GM12864 (cell line): ENCODE data around the gene SENP7.

Source experiments
- DNase-seq: peaks from one replicate; pipeline ENCODE4 v3.0.0-alpha.2; 2011; ENCODE audit warnings: low read depth
- H3K4me3 ChIP-seq: 2 replicates; pipeline ENCODE4 v1.5.1; 2011; ENCODE audit warnings: mild to moderate bottlenecking, low read depth, low read length, control low read depth
- TF ChIP-seq, protein P1 (sequence below): IDR thresholded peaks from 2 replicates; pipeline ENCODE4 v1.5.1; 2011; ENCODE audit warnings: low read depth, mild to moderate bottlenecking, moderate library complexity, low read length, control low read depth, inconsistent platforms; ENCODE audit errors: missing control alignments

The SENP7 gene

GRCh38 chr3:101329016-101329673 is 183.9 kb downstream of the SENP7 start:
- no peak overlapping the region for H3K4me3 ChIP-seq
- TF ChIP-seq, protein P1, sequence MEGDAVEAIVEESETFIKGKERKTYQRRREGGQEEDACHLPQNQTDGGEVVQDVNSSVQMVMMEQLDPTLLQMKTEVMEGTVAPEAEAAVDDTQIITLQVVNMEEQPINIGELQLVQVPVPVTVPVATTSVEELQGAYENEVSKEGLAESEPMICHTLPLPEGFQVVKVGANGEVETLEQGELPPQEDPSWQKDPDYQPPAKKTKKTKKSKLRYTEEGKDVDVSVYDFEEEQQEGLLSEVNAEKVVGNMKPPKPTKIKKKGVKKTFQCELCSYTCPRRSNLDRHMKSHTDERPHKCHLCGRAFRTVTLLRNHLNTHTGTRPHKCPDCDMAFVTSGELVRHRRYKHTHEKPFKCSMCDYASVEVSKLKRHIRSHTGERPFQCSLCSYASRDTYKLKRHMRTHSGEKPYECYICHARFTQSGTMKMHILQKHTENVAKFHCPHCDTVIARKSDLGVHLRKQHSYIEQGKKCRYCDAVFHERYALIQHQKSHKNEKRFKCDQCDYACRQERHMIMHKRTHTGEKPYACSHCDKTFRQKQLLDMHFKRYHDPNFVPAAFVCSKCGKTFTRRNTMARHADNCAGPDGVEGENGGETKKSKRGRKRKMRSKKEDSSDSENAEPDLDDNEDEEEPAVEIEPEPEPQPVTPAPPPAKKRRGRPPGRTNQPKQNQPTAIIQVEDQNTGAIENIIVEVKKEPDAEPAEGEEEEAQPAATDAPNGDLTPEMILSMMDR: no peak
- DNase-seq: no peak

- TF ChIP-seq, protein P1: no peak
- no peak for DNase-seq
- H3K4me3 ChIP-seq: no peak overlapping the region
These were observed 187.4 kb downstream of the SENP7 start for GRCh38 chr3:101325393-101326134.

GRCh38 chr3:101320475-101320874 is 192.5 kb downstream of the SENP7 start, which contains the start of gene IMPG2:
Gene IMPG2 (minus strand): TSS chr3:101320575. CDS start chr3:101320372, 203 bp downstream.
- TF ChIP-seq, protein P1: no peak
- no peak for DNase-seq
- no peak within 1 kb of the TSS for H3K4me3 ChIP-seq

DNA sequence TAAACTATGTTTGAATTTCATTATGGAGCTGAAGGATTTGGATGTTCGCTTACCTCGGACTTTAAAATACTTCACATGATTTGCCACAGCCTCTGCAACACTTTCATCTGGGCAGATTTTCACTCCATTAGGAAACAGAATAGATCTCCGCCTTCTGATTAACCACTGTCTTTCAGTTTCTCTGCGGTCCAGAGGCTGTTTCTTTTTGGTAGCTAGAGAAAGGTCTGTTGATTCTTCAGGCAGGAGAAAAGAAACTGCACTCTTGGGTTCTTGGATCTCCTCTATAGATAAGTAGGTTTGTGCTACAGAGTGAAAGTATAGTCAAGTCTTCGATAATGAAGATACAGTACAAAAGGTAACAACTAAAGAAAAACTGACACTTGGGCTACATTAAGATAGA is 193.5 kb downstream of the SENP7 start:
- no peak for DNase-seq
- H3K4me3 ChIP-seq: no peak overlapping the region
- TF ChIP-seq, protein P1: no peak

DNA sequence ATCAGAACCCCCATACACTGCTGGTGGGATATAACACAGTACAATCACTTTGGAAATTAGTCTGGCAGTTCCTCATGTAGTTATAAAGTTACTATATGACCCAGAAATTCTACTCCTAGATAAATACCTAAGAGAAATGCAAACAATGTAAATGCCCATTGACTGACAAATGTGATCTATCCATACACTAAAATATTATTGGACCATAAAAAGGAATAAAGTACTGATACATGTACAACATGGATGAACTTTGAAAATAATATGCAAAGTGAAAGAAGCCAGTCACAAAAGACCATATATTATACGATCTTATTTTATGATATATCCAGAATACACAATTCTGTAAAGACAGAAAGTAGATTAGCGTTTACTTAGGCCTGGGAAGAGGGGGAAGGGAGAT is 200.5 kb downstream of the SENP7 start:
- H3K4me3 ChIP-seq: no peak overlapping the region
- no peak for DNase-seq
- TF ChIP-seq, protein P1: no peak

DNA sequence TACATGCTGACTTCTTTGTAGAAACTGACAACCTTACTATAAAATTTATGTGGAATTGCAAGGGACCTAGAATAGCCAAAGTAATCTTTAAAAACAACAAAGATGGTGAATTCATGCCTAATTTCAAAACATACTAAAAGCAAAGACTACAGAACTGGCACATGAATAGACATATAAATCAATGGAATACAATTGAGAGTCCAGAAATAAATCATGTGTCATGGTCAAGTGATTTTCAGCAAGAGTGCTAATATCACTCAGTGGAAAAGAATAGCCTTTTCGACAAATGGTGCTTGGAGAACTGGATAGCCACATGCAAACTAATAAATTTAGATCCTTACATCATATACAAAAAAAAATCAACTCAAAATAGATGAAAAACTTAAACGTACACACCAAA is 201.3 kb downstream of the SENP7 start:
- TF ChIP-seq, protein P1: no peak
- no peak overlapping the region for H3K4me3 ChIP-seq
- DNase-seq: no peak
